Ishikawa (cell line): ENCODE data around the gene PRPF18.

Experiments
- CEBPB ChIP-seq: IDR thresholded peaks from 2 replicates; pipeline ENCODE4 v1.6.1; 2012
- CREB1 ChIP-seq: IDR thresholded peaks from 2 replicates; pipeline ENCODE4 v1.6.1; 2012; ENCODE audit warnings: low read depth
- EGR1 ChIP-seq: IDR thresholded peaks from 2 replicates; pipeline ENCODE4 v1.6.1; 2012
- EP300 ChIP-seq: IDR thresholded peaks from 2 replicates; pipeline ENCODE4 v1.6.1; 2012; ENCODE audit warnings: borderline replicate concordance
- FOXM1 ChIP-seq: IDR thresholded peaks from 2 replicates; pipeline ENCODE4 v1.6.1; 2012; ENCODE audit warnings: low read depth, borderline replicate concordance
- NFIC ChIP-seq: IDR thresholded peaks from 2 replicates; pipeline ENCODE4 v1.6.1; 2012
- RAD21 ChIP-seq: IDR thresholded peaks from 2 replicates; pipeline ENCODE4 v1.6.1; 2012; ENCODE audit warnings: low read depth
- TAF1 ChIP-seq: IDR thresholded peaks from 2 replicates; pipeline ENCODE4 v1.6.1; 2012; ENCODE audit warnings: low read depth, mild to moderate bottlenecking
- TCF12 ChIP-seq: IDR thresholded peaks from 2 replicates; pipeline ENCODE4 v1.6.1; 2012; ENCODE audit warnings: low read depth
- TEAD4 ChIP-seq: IDR thresholded peaks from 2 replicates; pipeline ENCODE4 v1.6.1; 2012
- YY1 ChIP-seq: IDR thresholded peaks from 2 replicates; pipeline ENCODE4 v1.6.1; 2012; ENCODE audit warnings: low read depth
- ZBTB7A ChIP-seq: IDR thresholded peaks from 2 replicates; pipeline ENCODE4 v1.6.1; 2012; ENCODE audit warnings: low read depth
- TF ChIP-seq, protein P1 (sequence below): IDR thresholded peaks from 2 replicates; pipeline ENCODE4 v1.6.1; 2012; ENCODE audit warnings: low read depth, mild to moderate bottlenecking
- TF ChIP-seq, protein P2 (sequence below): IDR thresholded peaks from 2 replicates; pipeline ENCODE4 v1.6.1; 2012
- TF ChIP-seq, protein P3 (sequence below): IDR thresholded peaks from 2 replicates; pipeline ENCODE4 v1.6.1; 2012

PRPF18 gene

DNA sequence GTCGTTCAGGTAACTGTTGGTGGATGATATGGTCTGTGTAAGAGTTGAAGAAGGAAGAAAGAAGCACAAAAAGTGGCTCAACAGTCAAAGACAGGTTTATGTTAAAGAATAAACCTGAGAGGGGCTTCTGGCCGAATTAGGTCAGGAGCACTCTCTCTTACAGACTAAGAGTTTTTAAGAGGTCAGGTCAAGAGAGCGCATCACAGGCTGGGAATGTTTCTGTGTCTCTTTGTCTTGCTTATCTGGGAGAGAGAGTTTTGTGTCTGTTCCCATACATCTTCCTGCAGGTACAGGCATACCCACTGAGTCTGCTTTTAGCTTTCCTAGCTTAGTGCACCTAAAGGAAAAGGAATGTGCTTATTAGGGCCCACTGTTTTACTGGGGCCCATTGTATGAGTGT, 22.2 kb upstream of the PRPF18 start:
- TF ChIP-seq TCF12 (no peak), ZBTB7A (no peak), TEAD4 (no peak), RAD21 (no peak), TAF1 (no peak), YY1 (no peak)
- TF ChIP-seq, protein P1, sequence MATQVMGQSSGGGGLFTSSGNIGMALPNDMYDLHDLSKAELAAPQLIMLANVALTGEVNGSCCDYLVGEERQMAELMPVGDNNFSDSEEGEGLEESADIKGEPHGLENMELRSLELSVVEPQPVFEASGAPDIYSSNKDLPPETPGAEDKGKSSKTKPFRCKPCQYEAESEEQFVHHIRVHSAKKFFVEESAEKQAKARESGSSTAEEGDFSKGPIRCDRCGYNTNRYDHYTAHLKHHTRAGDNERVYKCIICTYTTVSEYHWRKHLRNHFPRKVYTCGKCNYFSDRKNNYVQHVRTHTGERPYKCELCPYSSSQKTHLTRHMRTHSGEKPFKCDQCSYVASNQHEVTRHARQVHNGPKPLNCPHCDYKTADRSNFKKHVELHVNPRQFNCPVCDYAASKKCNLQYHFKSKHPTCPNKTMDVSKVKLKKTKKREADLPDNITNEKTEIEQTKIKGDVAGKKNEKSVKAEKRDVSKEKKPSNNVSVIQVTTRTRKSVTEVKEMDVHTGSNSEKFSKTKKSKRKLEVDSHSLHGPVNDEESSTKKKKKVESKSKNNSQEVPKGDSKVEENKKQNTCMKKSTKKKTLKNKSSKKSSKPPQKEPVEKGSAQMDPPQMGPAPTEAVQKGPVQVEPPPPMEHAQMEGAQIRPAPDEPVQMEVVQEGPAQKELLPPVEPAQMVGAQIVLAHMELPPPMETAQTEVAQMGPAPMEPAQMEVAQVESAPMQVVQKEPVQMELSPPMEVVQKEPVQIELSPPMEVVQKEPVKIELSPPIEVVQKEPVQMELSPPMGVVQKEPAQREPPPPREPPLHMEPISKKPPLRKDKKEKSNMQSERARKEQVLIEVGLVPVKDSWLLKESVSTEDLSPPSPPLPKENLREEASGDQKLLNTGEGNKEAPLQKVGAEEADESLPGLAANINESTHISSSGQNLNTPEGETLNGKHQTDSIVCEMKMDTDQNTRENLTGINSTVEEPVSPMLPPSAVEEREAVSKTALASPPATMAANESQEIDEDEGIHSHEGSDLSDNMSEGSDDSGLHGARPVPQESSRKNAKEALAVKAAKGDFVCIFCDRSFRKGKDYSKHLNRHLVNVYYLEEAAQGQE: no peak
- TF ChIP-seq, protein P2, sequence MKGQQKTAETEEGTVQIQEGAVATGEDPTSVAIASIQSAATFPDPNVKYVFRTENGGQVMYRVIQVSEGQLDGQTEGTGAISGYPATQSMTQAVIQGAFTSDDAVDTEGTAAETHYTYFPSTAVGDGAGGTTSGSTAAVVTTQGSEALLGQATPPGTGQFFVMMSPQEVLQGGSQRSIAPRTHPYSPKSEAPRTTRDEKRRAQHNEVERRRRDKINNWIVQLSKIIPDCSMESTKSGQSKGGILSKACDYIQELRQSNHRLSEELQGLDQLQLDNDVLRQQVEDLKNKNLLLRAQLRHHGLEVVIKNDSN: no peak

DNA sequence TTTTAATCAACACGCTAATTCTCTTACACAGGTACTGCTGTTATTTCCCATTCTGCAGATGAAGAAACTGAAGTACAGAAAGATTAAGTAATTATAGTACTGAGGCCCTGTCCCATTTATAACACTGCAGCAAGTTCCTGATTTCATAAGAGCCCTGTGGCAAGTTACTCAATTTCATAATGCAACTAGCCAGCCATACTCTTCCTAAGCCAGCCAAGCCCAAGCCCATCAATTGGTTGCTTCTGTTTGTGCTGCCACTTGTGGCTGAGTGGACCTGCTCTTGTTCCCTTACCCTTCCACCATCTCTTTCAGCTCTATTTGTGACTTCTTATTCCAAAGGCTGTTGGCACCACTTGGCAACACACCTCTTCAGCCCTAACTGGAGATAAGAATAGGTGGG, 19.7 kb upstream of the PRPF18 start:
- TF ChIP-seq, protein P3, sequence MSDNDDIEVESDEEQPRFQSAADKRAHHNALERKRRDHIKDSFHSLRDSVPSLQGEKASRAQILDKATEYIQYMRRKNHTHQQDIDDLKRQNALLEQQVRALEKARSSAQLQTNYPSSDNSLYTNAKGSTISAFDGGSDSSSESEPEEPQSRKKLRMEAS: no peak
- TF ChIP-seq FOXM1: no peak
- no peak for TF ChIP-seq TEAD4
- no peak for TF ChIP-seq RAD21
- TF ChIP-seq, protein P1: no peak
- TF ChIP-seq NFIC: no peak
- no peak for TF ChIP-seq EP300
- no peak for TF ChIP-seq EGR1
- TF ChIP-seq CEBPB: no peak

DNA sequence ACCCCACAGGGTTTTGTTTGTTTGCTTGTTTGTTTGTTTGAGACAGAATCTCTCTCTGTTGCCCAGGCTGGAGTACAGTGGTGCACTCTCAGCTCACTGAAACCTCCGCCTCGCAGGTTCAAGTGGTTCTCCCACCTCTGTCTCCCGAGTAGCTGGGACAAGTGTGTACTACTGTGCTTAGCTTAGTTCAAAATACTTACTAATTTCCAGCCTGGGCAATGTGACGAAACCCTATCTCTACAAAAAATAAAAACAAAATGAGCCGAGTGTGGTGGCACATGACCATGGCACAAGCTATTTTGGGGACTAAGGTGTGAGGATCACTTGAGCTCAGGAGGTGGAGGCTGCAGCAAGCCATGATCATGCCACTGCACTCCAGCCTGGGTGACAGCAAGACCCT, 15.2 kb upstream of the PRPF18 start:
- TF ChIP-seq CEBPB (no peak), EP300 (no peak), TCF12 (no peak), TAF1 (no peak), CREB1 (no peak), RAD21 (no peak), FOXM1 (no peak), TEAD4 (no peak), ZBTB7A (no peak), EGR1 (no peak), YY1 (no peak)
- TF ChIP-seq, protein P1: no peak

DNA sequence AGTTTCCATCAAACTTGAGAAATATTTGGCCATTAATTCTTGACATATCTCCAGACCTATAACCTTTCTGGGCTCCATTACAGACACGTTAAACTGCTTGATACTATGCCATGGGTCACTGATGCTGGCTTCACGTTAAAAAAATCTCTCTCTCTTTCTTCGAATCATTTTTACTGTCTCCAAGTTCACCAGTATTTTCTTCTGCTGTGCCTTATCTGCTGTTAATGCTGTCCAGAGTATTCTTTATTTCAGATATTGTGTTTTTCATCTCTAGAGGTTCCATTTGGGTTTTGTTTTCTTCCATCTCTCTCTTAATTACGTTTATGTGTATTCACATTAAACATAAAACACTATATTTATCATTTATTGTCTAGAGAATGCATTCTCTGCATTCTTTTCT, 12.8 kb upstream of the PRPF18 start:
- TF ChIP-seq, protein P1: no peak
- TF ChIP-seq YY1 (no peak), TEAD4 (no peak), ZBTB7A (no peak), TAF1 (no peak), CREB1 (no peak), RAD21 (no peak), TCF12 (no peak), CEBPB (no peak), NFIC (no peak), EP300 (no peak), EGR1 (no peak), FOXM1 (no peak)
- TF ChIP-seq, protein P2: no peak
- TF ChIP-seq, protein P3: no peak
